ENCODE measurements around the gene C1QL4.
"Not testable (repeated sequence)": the region's sequence is repeated elsewhere in the genome, so short reads cannot be mapped to it uniquely, and the experiment has no call there.

Gene C1QL4

GRCh38 chr12:49336645-49337584, at the start of gene C1QL4:
TSS of gene C1QL4 (minus strand) at chr12:49337188. CDS start at chr12:49336477, 711 bp downstream.
- peak; percentile 81 to 82 for ATAC-seq

- not testable (repeated sequence) for ATAC-seq
Measured at GRCh38 chr12:49380184-49380583, 43.2 kb upstream of the C1QL4 start.

- ATAC-seq, result no peak
Measured at GRCh38 chr12:49377386-49377785, 40.4 kb upstream of the C1QL4 start.

GRCh38 chr12:49375406-49375805, 38.4 kb upstream of the C1QL4 start:
- ATAC-seq, result no peak

GRCh38 chr12:49370539-49370938, 33.6 kb upstream of the C1QL4 start:
- no peak for ATAC-seq

- no peak for ATAC-seq
Measured at GRCh38 chr12:49369411-49370145, 32.6 kb upstream of the C1QL4 start.

GRCh38 chr12:49368240-49368600, 31.2 kb upstream of the C1QL4 start:
- ATAC-seq, result no peak

- ATAC-seq, result no peak
Measured at GRCh38 chr12:49367381-49368239, 30.6 kb upstream of the C1QL4 start, which contains the start of gene SPATS2. TSS of gene SPATS2 (plus strand) at chr12:49367462. CDS start at chr12:49461013, 93,551 bp downstream.

GRCh38 chr12:49366652-49367380, 29.8 kb upstream of the C1QL4 start:
- ATAC-seq, result peak; percentile 83 to 86

- ATAC-seq, result peak; percentile 7 to 11
Measured at GRCh38 chr12:49366096-49366651, 29.2 kb upstream of the C1QL4 start.

GRCh38 chr12:49365542-49365941, 28.6 kb upstream of the C1QL4 start:
- ATAC-seq, result no peak

- ATAC-seq, result no peak
Measured at GRCh38 chr12:49364989-49365388, 28.0 kb upstream of the C1QL4 start.

GRCh38 chr12:49362077-49362476, 25.1 kb upstream of the C1QL4 start:
- ATAC-seq, result no peak

GRCh38 chr12:49359671-49360070, 22.7 kb upstream of the C1QL4 start:
- no peak for ATAC-seq

- ATAC-seq, result peak in 1 of 2 donors; percentile 83
Measured at GRCh38 chr12:49358483-49359141, 21.6 kb upstream of the C1QL4 start.

- no peak for ATAC-seq
Measured at GRCh38 chr12:49357103-49357678, 20.2 kb upstream of the C1QL4 start.

GRCh38 chr12:49355913-49356312, 18.9 kb upstream of the C1QL4 start:
- no peak for ATAC-seq

- no peak for ATAC-seq
Measured at GRCh38 chr12:49352351-49352750, 15.4 kb upstream of the C1QL4 start.

- no peak for ATAC-seq
Measured at GRCh38 chr12:49349266-49349665, 12.3 kb upstream of the C1QL4 start.

GRCh38 chr12:49348781-49349180, 11.8 kb upstream of the C1QL4 start:
- no peak for ATAC-seq

Measured in activated CD4-positive, CD25-positive, alpha-beta regulatory T cell treated with anti-CD3 and anti-CD28 coated beads, Interleukin-2, amount 50 U/mL, for 24 hours (primary cell).